ENCODE measurements around the gene MEIS2. TPM values are rescaled to one million over a fixed set of nuclear protein-coding genes. Genes with fewer than 3 reads are reported as not detected.

MEIS2 gene
- total RNA-seq, 1 donor from 2014 or later: 58.5 TPM

GRCh38 chr15:36948982-36949381 is 151.4 kb downstream of the MEIS2 start:
- H3K36me3 Mint-ChIP-seq (ENCODE audit: low read depth): peaks cover 2% of the 10 kb centered on the region
- H3K27ac Mint-ChIP-seq (ENCODE audit: unreplicated experiment): no peak overlapping the region
- no peaks in the 10 kb centered on the region for H3K9me3 Mint-ChIP-seq
- no peaks in the 10 kb centered on the region for H3K27me3 Mint-ChIP-seq (ENCODE audit: low read depth)
- no peak for DNase-seq (ENCODE audit: low read depth, low spot score)
- no peak overlapping the region for H3K4me3 Mint-ChIP-seq
- peaks cover 63% of the 10 kb centered on the region for H3K4me1 Mint-ChIP-seq
- TF ChIP-seq CTCF (conservative IDR thresholded peaks at IDR 0.05): no peak

- Mint-ChIP-seq H3K27me3 (ENCODE audit: low read depth) (no peaks in the 10 kb centered on the region), H3K27ac (ENCODE audit: unreplicated experiment) (no peak overlapping the region), H3K4me1 (peaks cover 68% of the 10 kb centered on the region), H3K9me3 (no peaks in the 10 kb centered on the region), H3K36me3 (ENCODE audit: low read depth) (peaks cover 4% of the 10 kb centered on the region), H3K4me3 (no peak overlapping the region)
- TF ChIP-seq CTCF (conservative IDR thresholded peaks at IDR 0.05): no peak
- no peak for DNase-seq (ENCODE audit: low read depth, low spot score)
Observed at GRCh38 chr15:36947035-36947719, 153.2 kb downstream of the MEIS2 start.

- no peak overlapping the region for H3K4me3 Mint-ChIP-seq
- no peaks in the 10 kb centered on the region for H3K9me3 Mint-ChIP-seq
- peaks cover 11% of the 10 kb centered on the region for H3K36me3 Mint-ChIP-seq (ENCODE audit: low read depth)
- H3K4me1 Mint-ChIP-seq: peaks cover 56% of the 10 kb centered on the region
- no peak for TF ChIP-seq CTCF (conservative IDR thresholded peaks at IDR 0.05)
- no peak for DNase-seq (ENCODE audit: low read depth, low spot score)
- no peaks in the 10 kb centered on the region for H3K27me3 Mint-ChIP-seq (ENCODE audit: low read depth)
- H3K27ac Mint-ChIP-seq (ENCODE audit: unreplicated experiment): no peak overlapping the region
Observed at GRCh38 chr15:36944442-36944841, 155.9 kb downstream of the MEIS2 start.

- TF ChIP-seq CTCF (conservative IDR thresholded peaks at IDR 0.05): no peak
- Mint-ChIP-seq H3K27me3 (ENCODE audit: low read depth) (no peaks in the 10 kb centered on the region), H3K36me3 (ENCODE audit: low read depth) (peaks cover 11% of the 10 kb centered on the region), H3K27ac (ENCODE audit: unreplicated experiment) (peak overlapping the region; percentile 81), H3K9me3 (no peaks in the 10 kb centered on the region), H3K4me1 (peaks cover 56% of the 10 kb centered on the region), H3K4me3 (peak overlapping the region; percentile 64)
- DNase-seq (ENCODE audit: low read depth, low spot score): no peak
Observed at GRCh38 chr15:36943508-36944361, 156.6 kb downstream of the MEIS2 start.

- Mint-ChIP-seq H3K36me3 (ENCODE audit: low read depth) (peaks cover 11% of the 10 kb centered on the region), H3K27ac (ENCODE audit: unreplicated experiment) (no peak overlapping the region), H3K4me3 (no peak overlapping the region), H3K9me3 (no peaks in the 10 kb centered on the region), H3K27me3 (ENCODE audit: low read depth) (no peaks in the 10 kb centered on the region), H3K4me1 (peaks cover 53% of the 10 kb centered on the region)
- no peak for DNase-seq (ENCODE audit: low read depth, low spot score)
- TF ChIP-seq CTCF (conservative IDR thresholded peaks at IDR 0.05): no peak
Observed at GRCh38 chr15:36942248-36942827, 158.0 kb downstream of the MEIS2 start.

All from neural crest cell (in vitro differentiated cells).